Mesendoderm (in vitro differentiated cells): ENCODE measurements around the gene ATF7. TPM values are rescaled to one million over a fixed set of nuclear protein-coding genes. Genes with fewer than 3 reads are reported as not detected.
A peak's percentile ranks its signal among the peaks of the same experiment; 100 is the strongest.

ENCODE experiments used
- DNase-seq: peaks from one replicate; pipeline ENCODE4 v3.0.0; 2013
- H2AK5ac ChIP-seq: 2 replicates; pipeline ENCODE4 v1.6.1; 2013; ENCODE audit warnings: low read length, inconsistent platforms
- H2BK120ac ChIP-seq: 2 replicates; pipeline ENCODE4 v1.6.1; 2013; ENCODE audit warnings: low read depth, mild to moderate bottlenecking, low read length, moderate library complexity, mixed read lengths
- H2BK15ac ChIP-seq: replicated peaks from 2 replicates; pipeline ENCODE4 v1.6.1; 2013; ENCODE audit warnings: low read depth, mild to moderate bottlenecking, moderate library complexity
- H2BK5ac ChIP-seq: 2 replicates; pipeline ENCODE4 v1.6.1; 2013; ENCODE audit warnings: low read length, inconsistent platforms
- H3K18ac ChIP-seq: 2 replicates; pipeline ENCODE4 v1.6.1; 2013; ENCODE audit warnings: mild to moderate bottlenecking, low read length, mixed read lengths
- H3K23ac ChIP-seq: one replicate; pipeline ENCODE4 v1.6.1; 2013; ENCODE audit warnings: low read length
- H3K27ac ChIP-seq: 2 replicates; pipeline ENCODE4 v1.5.1; 2013; ENCODE audit warnings: low read depth, mild to moderate bottlenecking, inconsistent platforms, low read length, moderate library complexity
- H3K27me3 ChIP-seq: 2 replicates; pipeline ENCODE4 v1.6.1; 2013; ENCODE audit warnings: low read length, control low read depth, mild to moderate bottlenecking, inconsistent platforms; ENCODE audit not compliant: insufficient read depth, poor library complexity
- H3K36me3 ChIP-seq: 2 replicates; pipeline ENCODE4 v1.6.1; 2013; ENCODE audit warnings: low read length, inconsistent platforms; ENCODE audit not compliant: control insufficient read depth, insufficient read depth
- H3K4ac ChIP-seq: one replicate; pipeline ENCODE4 v1.6.1; 2013; ENCODE audit warnings: low read depth, mild to moderate bottlenecking, low read length, moderate library complexity
- H3K4me1 ChIP-seq: 2 replicates; pipeline ENCODE4 v1.6.1; 2013; ENCODE audit warnings: low read depth, low read length, inconsistent platforms; ENCODE audit not compliant: control insufficient read depth
- H3K4me2 ChIP-seq: 2 replicates; pipeline ENCODE4 v1.6.1; 2013; ENCODE audit warnings: low read length
- H3K4me3 ChIP-seq: 2 replicates; pipeline ENCODE4 v1.5.1; 2013; ENCODE audit warnings: mild to moderate bottlenecking, low read length
- H3K56ac ChIP-seq: one replicate; pipeline ENCODE4 v1.6.1; 2013; ENCODE audit warnings: low read length
- H3K79me1 ChIP-seq: 2 replicates; pipeline ENCODE4 v1.6.1; 2013; ENCODE audit warnings: low read length, inconsistent platforms
- H3K79me2 ChIP-seq: 2 replicates; pipeline ENCODE4 v1.6.1; 2013; ENCODE audit warnings: mild to moderate bottlenecking, low read length; ENCODE audit not compliant: control insufficient read depth, insufficient read depth
- H3K9ac ChIP-seq: 2 replicates; pipeline ENCODE4 v1.6.1; 2013; ENCODE audit warnings: low read length, inconsistent platforms
- H4K5ac ChIP-seq: one replicate; pipeline ENCODE4 v1.6.1; 2013; ENCODE audit warnings: low read length
- H4K8ac ChIP-seq: one replicate; pipeline ENCODE4 v1.6.1; 2013; ENCODE audit warnings: low read depth, mild to moderate bottlenecking, control low read depth, low read length, moderate library complexity
- WGBS: extraction: QIAGEN DNeasy Blood & Tissue Kit; methylation state at CpG from one replicate; pipeline ENCODE4 v1.1.7; 2013; ENCODE audit warnings: low lambda C conversion rate, missing lambda C conversion rate; ENCODE audit not compliant: insufficient coverage; ENCODE audit errors: extremely low coverage; 5-methylcytosine and 5-hydroxymethylcytosine counted together
- polyA plus RNA-seq, 2 experiments: library from polyadenylated mRNA; stranded (reverse); fragments of 200-250 nt; gene quantifications; one replicate each; pipeline ENCODE4 v1.2.3, GENCODE V29; 2013

ATF7 gene
- 12.6 TPM for polyA plus RNA-seq (2013, experiment 1 of 2)
- polyA plus RNA-seq (2013, experiment 2 of 2), result 12.0 TPM

DNA sequence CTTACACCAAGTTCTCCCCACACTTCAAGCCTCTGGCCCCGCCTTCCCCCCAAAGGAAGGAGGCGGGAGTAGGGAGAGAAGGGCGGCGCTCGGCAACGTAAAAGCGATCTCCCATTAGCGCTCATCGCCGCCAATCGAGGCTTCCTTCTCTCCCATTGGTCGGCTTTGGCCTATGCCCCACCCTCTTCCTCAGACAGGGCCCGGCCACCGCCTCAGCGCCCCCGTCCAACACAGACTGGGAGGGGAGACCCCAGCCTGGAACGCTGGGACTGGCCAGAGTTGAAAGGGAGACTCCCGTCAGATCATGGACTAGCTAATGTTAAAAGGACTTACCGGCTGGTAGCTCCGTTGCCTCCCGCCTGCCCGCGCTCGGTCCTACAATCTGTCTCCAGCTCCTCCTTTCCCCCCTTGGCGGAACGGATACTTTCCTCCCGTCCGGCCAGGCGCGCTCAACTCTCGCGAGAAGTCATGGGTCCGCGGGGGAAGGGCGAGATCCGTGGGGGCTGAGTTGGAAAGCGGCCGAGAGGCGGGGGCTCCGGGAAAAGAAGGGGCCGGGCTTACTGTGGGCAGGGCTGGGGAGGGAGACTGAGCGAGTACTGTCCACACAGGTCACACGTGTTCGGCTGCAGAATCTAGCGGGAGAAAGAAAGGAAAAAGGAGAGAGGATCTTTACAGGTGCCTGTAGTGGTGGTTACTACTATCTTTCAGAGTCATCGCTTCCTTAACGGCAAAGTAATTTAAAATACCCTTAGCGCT is at the start of gene ATF7:
TSS of gene ATF7 (minus strand) at position 437 of the 756 bp plus-strand sequence. CDS start 25,382 bp downstream, outside the sequence.
- DNase-seq, result peak; percentile 99
- no peaks in the 10 kb centered on the region for H3K36me3 ChIP-seq
- H3K56ac ChIP-seq, result peak within 1 kb of the TSS; percentile 99
- H3K79me1 ChIP-seq, result peaks cover 10% of the 10 kb centered on the region
- WGBS, result no CpG with 5 or more reads among the region's 48 CpGs
- no peaks in the 10 kb centered on the region for H3K27me3 ChIP-seq
- H3K79me2 ChIP-seq, result peaks cover 15% of the 10 kb centered on the region
- H3K27ac ChIP-seq, result peak within 1 kb of the TSS; percentile 53
- no peak within 1 kb of the TSS for H3K23ac ChIP-seq
- H3K4me1 ChIP-seq, result peaks cover 8% of the 10 kb centered on the region
- H3K18ac ChIP-seq, result peak within 1 kb of the TSS; percentile 25
- H3K4me3 ChIP-seq, result peak within 1 kb of the TSS; percentile 89
- H2AK5ac ChIP-seq, result peak within 1 kb of the TSS; percentile 90
- H3K9ac ChIP-seq, result peak within 1 kb of the TSS; percentile 94
- H4K5ac ChIP-seq, result peak within 1 kb of the TSS; percentile 90
- H3K4me2 ChIP-seq, result peak within 1 kb of the TSS; percentile 88
- H2BK15ac ChIP-seq, result no peak within 1 kb of the TSS
- peak within 1 kb of the TSS; percentile 1 for H3K4ac ChIP-seq
- no peak within 1 kb of the TSS for H2BK120ac ChIP-seq
- no peak within 1 kb of the TSS for H4K8ac ChIP-seq
- H2BK5ac ChIP-seq, result peak within 1 kb of the TSS; percentile 89

DNA sequence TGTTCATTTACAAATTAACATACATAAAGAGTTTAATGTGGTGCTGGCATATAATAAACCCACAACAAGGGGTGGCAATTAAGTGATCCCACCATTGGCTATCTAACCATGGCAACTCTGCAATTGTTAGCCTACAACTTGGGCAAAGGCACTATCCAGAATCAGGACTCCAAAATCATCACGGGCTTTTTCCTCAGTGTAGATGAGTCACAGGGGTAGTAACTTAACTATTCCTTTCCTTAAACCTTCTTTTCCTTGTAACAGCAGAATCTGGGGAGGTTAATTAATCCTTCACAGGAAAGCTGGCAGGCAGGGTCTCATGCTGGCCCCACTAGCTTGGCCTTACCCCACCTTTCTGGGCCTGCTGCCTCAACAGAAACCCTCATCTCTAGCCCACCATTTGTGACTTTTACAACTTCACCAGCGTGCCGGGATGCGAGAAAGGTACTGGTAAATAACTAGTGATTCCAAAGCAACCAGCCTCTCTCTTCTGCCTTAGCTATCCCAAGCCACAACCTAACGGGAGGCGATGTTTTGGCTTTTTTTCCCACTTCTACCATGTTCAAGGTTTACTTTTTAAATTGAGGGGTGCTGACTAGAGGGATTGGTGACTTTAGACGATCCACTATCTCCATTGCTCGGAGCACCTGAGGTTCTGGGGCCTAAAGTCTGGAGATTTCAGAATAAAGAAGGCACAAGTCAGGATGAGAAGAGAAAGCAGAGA is 49.0 kb upstream of the ATF7 start:
- H3K27ac ChIP-seq, result peak overlapping the region; percentile 28
- H3K36me3 ChIP-seq, result no peaks in the 10 kb centered on the region
- peak overlapping the region; percentile 95 for H3K4me3 ChIP-seq
- H3K56ac ChIP-seq, result peak overlapping the region; percentile 100
- no peak for DNase-seq
- peak overlapping the region; percentile 93 for H2AK5ac ChIP-seq
- H4K5ac ChIP-seq, result peak overlapping the region; percentile 47
- no CpG with 5 or more reads among the region's 8 CpGs for WGBS
- peak overlapping the region; percentile 92 for H3K4ac ChIP-seq
- H2BK15ac ChIP-seq, result no peak overlapping the region
- H3K18ac ChIP-seq, result peak overlapping the region; percentile 44
- peak overlapping the region; percentile 98 for H3K4me2 ChIP-seq
- H3K79me1 ChIP-seq, result peaks cover 12% of the 10 kb centered on the region
- peaks cover 9% of the 10 kb centered on the region for H3K79me2 ChIP-seq
- H4K8ac ChIP-seq, result peak overlapping the region; percentile 70
- peaks cover 7% of the 10 kb centered on the region for H3K4me1 ChIP-seq
- H3K27me3 ChIP-seq, result no peaks in the 10 kb centered on the region
- H3K23ac ChIP-seq, result peak overlapping the region; percentile 24
- H2BK120ac ChIP-seq, result peak overlapping the region; percentile 4
- peak overlapping the region; percentile 99 for H2BK5ac ChIP-seq
- H3K9ac ChIP-seq, result peak overlapping the region; percentile 99

DNA sequence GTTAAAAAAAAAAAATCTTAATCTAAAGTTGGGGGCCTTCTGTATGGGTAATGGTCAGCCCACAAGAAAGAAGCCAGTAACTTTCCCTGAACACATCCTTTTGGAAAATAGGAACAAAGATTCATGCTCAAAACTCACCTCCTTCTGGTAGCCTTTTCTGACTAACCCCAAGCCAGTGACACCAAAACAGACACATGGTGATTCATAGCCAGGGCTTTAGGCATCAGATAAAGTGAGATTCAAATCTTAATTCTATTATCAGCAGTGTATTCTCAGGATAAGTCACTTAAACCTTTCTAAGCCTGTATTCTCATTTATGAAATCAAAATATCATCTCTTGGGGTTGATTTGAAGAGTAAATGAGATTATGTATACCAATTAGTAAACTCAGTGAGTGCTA is 44.8 kb upstream of the ATF7 start:
- Histone ChIP-seq H3K23ac (no peak overlapping the region), H4K8ac (no peak overlapping the region), H3K4ac (no peak overlapping the region), H3K4me3 (no peak overlapping the region), H2BK5ac (no peak overlapping the region), H2AK5ac (no peak overlapping the region), H3K27ac (no peak overlapping the region), H3K4me2 (no peak overlapping the region), H3K27me3 (no peaks in the 10 kb centered on the region), H3K9ac (no peak overlapping the region), H3K79me2 (peaks cover 9% of the 10 kb centered on the region), H3K79me1 (peaks cover 12% of the 10 kb centered on the region), H2BK120ac (no peak overlapping the region), H4K5ac (no peak overlapping the region), H3K56ac (no peak overlapping the region), H3K4me1 (peaks cover 3% of the 10 kb centered on the region), H3K18ac (no peak overlapping the region), H3K36me3 (peaks cover 6% of the 10 kb centered on the region), H2BK15ac (no peak overlapping the region)
- no peak for DNase-seq

DNA sequence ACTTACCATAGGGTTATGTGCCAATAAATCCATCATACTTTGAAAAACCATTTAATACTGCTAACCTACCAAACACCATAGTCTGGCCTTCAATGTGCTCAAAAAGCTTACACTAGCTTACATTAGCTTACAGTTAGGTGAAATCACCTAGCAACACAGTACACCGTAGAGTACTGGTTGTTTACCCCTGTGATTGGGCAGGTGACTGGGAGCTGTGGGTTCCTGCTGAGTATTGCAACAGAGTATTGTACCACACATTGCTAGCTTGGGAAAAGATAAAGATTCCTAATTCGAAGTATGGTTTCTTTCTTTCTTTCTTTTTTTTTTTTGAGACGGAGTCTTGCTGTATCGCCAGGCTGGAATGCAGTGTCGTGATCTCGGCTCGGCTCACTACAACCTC is 44.1 kb upstream of the ATF7 start:
- Histone ChIP-seq H3K4me1 (peaks cover 3% of the 10 kb centered on the region), H3K4ac (no peak overlapping the region), H3K18ac (no peak overlapping the region), H2BK15ac (no peak overlapping the region), H3K27me3 (no peaks in the 10 kb centered on the region), H3K23ac (no peak overlapping the region), H3K4me2 (no peak overlapping the region), H4K8ac (no peak overlapping the region), H3K79me2 (peaks cover 7% of the 10 kb centered on the region), H2AK5ac (no peak overlapping the region), H3K56ac (no peak overlapping the region), H3K9ac (no peak overlapping the region), H4K5ac (no peak overlapping the region), H3K36me3 (peaks cover 6% of the 10 kb centered on the region), H3K79me1 (peaks cover 11% of the 10 kb centered on the region), H3K4me3 (no peak overlapping the region), H3K27ac (no peak overlapping the region), H2BK5ac (no peak overlapping the region), H2BK120ac (no peak overlapping the region)
- DNase-seq, result no peak
- WGBS, result no CpG with 5 or more reads among the region's 7 CpGs

DNA sequence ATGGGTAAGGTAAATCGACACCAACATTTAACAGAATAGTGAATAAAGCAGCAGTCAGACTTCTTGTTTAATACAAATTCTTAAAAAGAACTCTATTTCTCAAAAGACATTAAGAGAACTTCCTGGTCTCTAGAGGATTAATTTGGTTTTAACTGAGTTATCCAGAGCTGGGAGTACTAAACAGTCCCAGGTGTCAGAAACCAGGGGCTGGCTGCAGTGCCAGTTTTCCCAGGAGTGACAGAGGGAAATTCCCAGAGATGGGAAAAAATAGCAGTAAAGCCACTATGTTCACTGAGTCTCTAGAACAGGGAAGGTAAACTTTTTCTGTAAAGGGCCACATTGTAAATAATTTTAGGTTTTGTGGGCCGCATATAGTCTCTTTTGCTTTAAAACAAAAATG is 40.9 kb upstream of the ATF7 start:
- peaks cover 11% of the 10 kb centered on the region for H3K36me3 ChIP-seq

More for the DNA sequence above, 40.9 kb upstream of the ATF7 start:
- no peak overlapping the region for H3K4me2 ChIP-seq
- H2BK120ac ChIP-seq, result no peak overlapping the region
- no peaks in the 10 kb centered on the region for H3K27me3 ChIP-seq
- H3K56ac ChIP-seq, result no peak overlapping the region
- no CpG with 5 or more reads among the region's 2 CpGs for WGBS
- H3K79me1 ChIP-seq, result no peaks in the 10 kb centered on the region
- no peaks in the 10 kb centered on the region for H3K79me2 ChIP-seq
- no peak overlapping the region for H3K4me3 ChIP-seq
- no peak overlapping the region for H3K27ac ChIP-seq
- H2BK15ac ChIP-seq, result no peak overlapping the region
- no peak overlapping the region for H3K18ac ChIP-seq
- no peak overlapping the region for H3K23ac ChIP-seq
- H4K8ac ChIP-seq, result no peak overlapping the region
- no peak overlapping the region for H2AK5ac ChIP-seq
- no peak overlapping the region for H3K9ac ChIP-seq
- no peak for DNase-seq
- no peaks in the 10 kb centered on the region for H3K4me1 ChIP-seq
- H2BK5ac ChIP-seq, result no peak overlapping the region
- H4K5ac ChIP-seq, result no peak overlapping the region
- H3K4ac ChIP-seq, result no peak overlapping the region
